NCI-H82 (cell line): Measurements from ENCODE around the gene DNER.
"Not testable (repeated sequence)": the region's sequence is repeated elsewhere in the genome, so short reads cannot be mapped to it uniquely, and the experiment has no call there.

Experiments
- DNase-seq: peaks from one replicate; lab custom pipeline; 2025; lab: John Stamatoyannopoulos, UW

Gene DNER

GRCh38 chr2:229388731-229389130 is 325.6 kb downstream of the DNER start:
- DNase-seq, result no peak

- DNase-seq, result no peak
Measured at GRCh38 chr2:229387866-229388265, 326.5 kb downstream of the DNER start.

GRCh38 chr2:229380101-229380625 is 334.2 kb downstream of the DNER start:
- DNase-seq, result no peak

- DNase-seq, result no peak
Measured at GRCh38 chr2:229378386-229378785, 336.0 kb downstream of the DNER start.

GRCh38 chr2:229376866-229377265 is 337.5 kb downstream of the DNER start:
- no peak for DNase-seq

GRCh38 chr2:229375251-229375650 is 339.1 kb downstream of the DNER start:
- peak; percentile 66 for DNase-seq

GRCh38 chr2:229373311-229373710 is 341.0 kb downstream of the DNER start:
- DNase-seq, result not testable (repeated sequence)

GRCh38 chr2:229372207-229372606 is 342.1 kb downstream of the DNER start:
- no peak for DNase-seq

- DNase-seq, result peak; percentile 76
Measured at GRCh38 chr2:229371086-229371485, 343.3 kb downstream of the DNER start.

- DNase-seq, result no peak
Measured at GRCh38 chr2:229370509-229370908, 343.8 kb downstream of the DNER start.

GRCh38 chr2:229363185-229363814 is 351.1 kb downstream of the DNER start:
- DNase-seq, result no peak

- no peak for DNase-seq
Measured at GRCh38 chr2:229350883-229351282, 363.5 kb downstream of the DNER start.

GRCh38 chr2:229350117-229350805 is 364.1 kb downstream of the DNER start:
- no peak for DNase-seq

- no peak for DNase-seq
Measured at GRCh38 chr2:229348128-229348527, 366.2 kb downstream of the DNER start.

- no peak for DNase-seq
Measured at GRCh38 chr2:229346816-229347540, 367.4 kb downstream of the DNER start.

GRCh38 chr2:229344955-229345354 is 369.4 kb downstream of the DNER start:
- DNase-seq, result no peak

- DNase-seq, result peak; percentile 37
Measured at GRCh38 chr2:229344151-229344551, 370.2 kb downstream of the DNER start.

- DNase-seq, result no peak
Measured at GRCh38 chr2:229343661-229344060, 370.7 kb downstream of the DNER start.

GRCh38 chr2:229342376-229342775 is 372.0 kb downstream of the DNER start:
- peak; percentile 60 for DNase-seq

GRCh38 chr2:229340086-229340760 is 374.1 kb downstream of the DNER start:
- no peak for DNase-seq

GRCh38 chr2:229339618-229340017 is 374.7 kb downstream of the DNER start:
- DNase-seq, result no peak

GRCh38 chr2:229339171-229339570 is 375.2 kb downstream of the DNER start:
- not testable (repeated sequence) for DNase-seq
